ENCODE measurements around the gene MRPL3. TPM values are rescaled to one million over a fixed set of nuclear protein-coding genes. Genes with fewer than 3 reads are reported as not detected.

The MRPL3 gene
- total and polyA plus RNA-seq, 2 donors (not counting 3 experiments of a cell fraction or from before 2014, with no cell fraction given), result 49.6 to 68.2 TPM

DNA sequence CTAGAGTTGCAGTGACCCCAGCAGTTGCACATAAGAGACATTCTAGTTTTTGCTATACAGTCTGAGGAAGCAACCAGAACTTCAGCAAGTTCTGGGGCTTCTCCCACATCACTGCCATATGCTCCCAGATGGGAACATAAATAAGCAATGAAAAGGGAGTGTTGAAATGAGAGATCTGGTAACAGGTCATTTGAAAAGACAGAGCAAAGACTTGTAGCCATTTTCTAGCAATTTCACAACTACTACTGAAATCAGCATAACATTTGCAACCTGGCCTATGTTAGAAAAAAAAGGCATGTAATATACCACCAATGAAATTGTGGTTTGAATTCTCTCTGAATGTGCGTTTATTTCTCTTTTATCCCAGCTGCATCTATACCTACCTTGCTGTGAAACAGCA, 63.7 kb downstream of the MRPL3 start:
- no peak for DNase-seq (ENCODE audit: low read depth, low spot score)
- Histone ChIP-seq H3K27me3 (ENCODE audit: control insufficient read depth in 2 of 2, insufficient read depth in 2 of 2, low read length in 2 of 2) (no peaks in the 10 kb centered on the region), H3K9me3 (replicated peaks; ENCODE audit: control insufficient read depth, insufficient read depth, low read length) (no peaks in the 10 kb centered on the region), H3K27ac (ENCODE audit: insufficient read depth, low read depth, low read length) (no peak overlapping the region), H3K4me1 (ENCODE audit: control insufficient read depth, extremely low read depth, insufficient read depth, low read length) (no peaks in the 10 kb centered on the region), H2AFZ (ENCODE audit: low read depth, low read length) (no peak overlapping the region), H3K9ac (replicated peaks; ENCODE audit: extremely low read depth, insufficient read depth, low read length) (no peak overlapping the region), H3K9me1 (replicated peaks; ENCODE audit: control insufficient read depth, extremely low read depth, insufficient read depth, low read length) (no peaks in the 10 kb centered on the region), H3K4me2 (ENCODE audit: insufficient read depth, low read length) (no peak overlapping the region), H3K79me2 (ENCODE audit: control insufficient read depth, insufficient read depth, low read length) (no peaks in the 10 kb centered on the region), H3K36me3 (ENCODE audit: control insufficient read depth in 2 of 2, extremely low read depth in 1 of 2, insufficient read depth in 2 of 2, low read length in 2 of 2) (no peaks in the 10 kb centered on the region), H3K4me3 (replicated peaks in 1 of 3; ENCODE audit: insufficient read depth in 1 of 3, low read depth in 1 of 3, low read length in 3 of 3) (no peak overlapping the region), H4K20me1 (replicated peaks; ENCODE audit: control insufficient read depth, extremely low read depth, insufficient read depth, low read length) (no peaks in the 10 kb centered on the region)
- intact Hi-C loops (cut with micrococcal nuclease), result no loop called here
- TF ChIP-seq GATA2 (IDR thresholded peaks at IDR 0.05; ENCODE audit: insufficient read depth, insufficient read length, low read depth, low read length) (no peak), POLR2AphosphoS5 (IDR thresholded peaks at IDR 0.05; ENCODE audit: insufficient read depth, low read depth, low read length) (no peak), MYC (IDR thresholded peaks at IDR 0.05; ENCODE audit: low read depth, low read length) (no peak), EZH2 (IDR thresholded peaks at IDR 0.05; ENCODE audit: borderline replicate concordance, low read depth, low read length, severe bottlenecking) (no peak), FOS (IDR thresholded peaks at IDR 0.05; ENCODE audit: borderline replicate concordance, insufficient read depth, low read length) (no peak), POLR2A (IDR thresholded peaks at IDR 0.05; ENCODE audit: low read depth, low read length) (no peak), JUN (IDR thresholded peaks at IDR 0.05; ENCODE audit: borderline replicate concordance, insufficient read depth, insufficient read length, low read depth) (no peak)
- TF ChIP-seq, protein P1, sequence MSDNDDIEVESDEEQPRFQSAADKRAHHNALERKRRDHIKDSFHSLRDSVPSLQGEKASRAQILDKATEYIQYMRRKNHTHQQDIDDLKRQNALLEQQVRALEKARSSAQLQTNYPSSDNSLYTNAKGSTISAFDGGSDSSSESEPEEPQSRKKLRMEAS (IDR thresholded peaks at IDR 0.05; ENCODE audit: insufficient read depth, insufficient read length), result no peak
- TF ChIP-seq, protein P2, sequence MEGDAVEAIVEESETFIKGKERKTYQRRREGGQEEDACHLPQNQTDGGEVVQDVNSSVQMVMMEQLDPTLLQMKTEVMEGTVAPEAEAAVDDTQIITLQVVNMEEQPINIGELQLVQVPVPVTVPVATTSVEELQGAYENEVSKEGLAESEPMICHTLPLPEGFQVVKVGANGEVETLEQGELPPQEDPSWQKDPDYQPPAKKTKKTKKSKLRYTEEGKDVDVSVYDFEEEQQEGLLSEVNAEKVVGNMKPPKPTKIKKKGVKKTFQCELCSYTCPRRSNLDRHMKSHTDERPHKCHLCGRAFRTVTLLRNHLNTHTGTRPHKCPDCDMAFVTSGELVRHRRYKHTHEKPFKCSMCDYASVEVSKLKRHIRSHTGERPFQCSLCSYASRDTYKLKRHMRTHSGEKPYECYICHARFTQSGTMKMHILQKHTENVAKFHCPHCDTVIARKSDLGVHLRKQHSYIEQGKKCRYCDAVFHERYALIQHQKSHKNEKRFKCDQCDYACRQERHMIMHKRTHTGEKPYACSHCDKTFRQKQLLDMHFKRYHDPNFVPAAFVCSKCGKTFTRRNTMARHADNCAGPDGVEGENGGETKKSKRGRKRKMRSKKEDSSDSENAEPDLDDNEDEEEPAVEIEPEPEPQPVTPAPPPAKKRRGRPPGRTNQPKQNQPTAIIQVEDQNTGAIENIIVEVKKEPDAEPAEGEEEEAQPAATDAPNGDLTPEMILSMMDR (IDR thresholded peaks at IDR 0.05; ENCODE audit: extremely low read depth in 1 of 2, insufficient read depth in 1 of 2, low read depth in 1 of 2, low read length in 2 of 2), result no peak
- dilution Hi-C loops (cut with MboI; ENCODE audit: extremely low pct_ligation_motif_present, low sequenced_read_pairs), result no loop called here
- no peak for FAIRE-seq
- POLR2A ChIA-PET, result no interaction called here
- no TSS peak for BruUV-seq (replicated peaks)
- CTCF ChIA-PET, result no interaction called here
